ENCODE results near the gene RERE. TPM values are rescaled to one million over a fixed set of nuclear protein-coding genes. Genes with fewer than 3 reads are reported as not detected.

RERE gene
- total and polyA plus RNA-seq, 2 donors (not counting 3 experiments of a cell fraction or from before 2014, with no cell fraction given) = 14.1 to 113 TPM

- ChIA-PET CTCF (interaction anchor here (1.3 to 4.3 kb wide), 3 partner anchors 17 to 37 kb away, joined by 3 to 40 read pairs (median 4); no protein-coding TSS in a partner anchor), POLR2A (no interaction called here)
- FAIRE-seq (peak; percentile 93), DNase-seq (ENCODE audit: low read depth, low spot score) (peak; percentile 81)
- intact Hi-C loops (cut with micrococcal nuclease) = no loop called here
- Histone ChIP-seq H3K4me3 (replicated peaks in 1 of 3; ENCODE audit: insufficient read depth in 1 of 3, low read depth in 1 of 3, low read length in 3 of 3) (no peak overlapping the region), H4K20me1 (replicated peaks; ENCODE audit: control insufficient read depth, extremely low read depth, insufficient read depth, low read length) (no peaks in the 10 kb centered on the region), H2AFZ (ENCODE audit: low read depth, low read length) (no peak overlapping the region), H3K27me3 (ENCODE audit: control insufficient read depth in 2 of 2, insufficient read depth in 2 of 2, low read length in 2 of 2) (no peaks in the 10 kb centered on the region), H3K9me3 (replicated peaks; ENCODE audit: control insufficient read depth, insufficient read depth, low read length) (no peaks in the 10 kb centered on the region), H3K9ac (replicated peaks; ENCODE audit: extremely low read depth, insufficient read depth, low read length) (no peak overlapping the region), H3K4me1 (ENCODE audit: control insufficient read depth, extremely low read depth, insufficient read depth, low read length) (peaks cover 29% of the 10 kb centered on the region), H3K36me3 (ENCODE audit: control insufficient read depth in 2 of 2, extremely low read depth in 1 of 2, insufficient read depth in 2 of 2, low read length in 2 of 2) (no peaks in the 10 kb centered on the region), H3K9me1 (replicated peaks; ENCODE audit: control insufficient read depth, extremely low read depth, insufficient read depth, low read length) (no peaks in the 10 kb centered on the region), H3K79me2 (ENCODE audit: control insufficient read depth, insufficient read depth, low read length) (no peaks in the 10 kb centered on the region), H3K4me2 (ENCODE audit: insufficient read depth, low read length) (peak overlapping the region; percentile 61), H3K27ac (ENCODE audit: insufficient read depth, low read depth, low read length) (peak overlapping the region; percentile 26)
- TF ChIP-seq JUN (IDR thresholded peaks at IDR 0.05; ENCODE audit: borderline replicate concordance, insufficient read depth, insufficient read length, low read depth) = no peak
- no peak for TF ChIP-seq MYC (IDR thresholded peaks at IDR 0.05; ENCODE audit: low read depth, low read length)
- TF ChIP-seq EZH2 (IDR thresholded peaks at IDR 0.05; ENCODE audit: borderline replicate concordance, low read depth, low read length, severe bottlenecking) = no peak
- peak; percentile 66 for TF ChIP-seq POLR2AphosphoS5 (IDR thresholded peaks at IDR 0.05; ENCODE audit: insufficient read depth, low read depth, low read length)
- TF ChIP-seq CTCF (IDR thresholded peaks at IDR 0.05; ENCODE audit: extremely low read depth in 1 of 2, insufficient read depth in 1 of 2, low read depth in 1 of 2, low read length in 2 of 2) = no peak
- peak; percentile 35 for TF ChIP-seq FOS (IDR thresholded peaks at IDR 0.05; ENCODE audit: borderline replicate concordance, insufficient read depth, low read length)
- TF ChIP-seq POLR2A (IDR thresholded peaks at IDR 0.05; ENCODE audit: low read depth, low read length) = no peak
- TF ChIP-seq GATA2 (IDR thresholded peaks at IDR 0.05; ENCODE audit: insufficient read depth, insufficient read length, low read depth, low read length) = peak; percentile 70
- no peak for TF ChIP-seq MAX (IDR thresholded peaks at IDR 0.05; ENCODE audit: insufficient read depth, insufficient read length)
- dilution Hi-C loops (cut with MboI; ENCODE audit: extremely low pct_ligation_motif_present, low sequenced_read_pairs) = no loop called here
- BruUV-seq (replicated peaks) = no TSS peak
Observed at GRCh38 chr1:8822373-8823294, 5.2 kb upstream of the RERE start.
